HEK293T (cell line): ENCODE data around the gene ZNF385B.

ENCODE experiments used
- ARNT ChIP-seq: fragments of 450-650 bp; IDR thresholded peaks from 2 replicates; pipeline ENCODE4 v1.6.1; 2017; ENCODE audit warnings: mild to moderate bottlenecking
- BHLHE40 ChIP-seq: fragments of 450-650 bp; IDR thresholded peaks from 2 replicates; pipeline ENCODE4 v1.6.1; 2016; ENCODE audit warnings: mild to moderate bottlenecking, moderate library complexity, borderline replicate concordance
- FOXA1 ChIP-seq: fragments of 450-650 bp; IDR thresholded peaks from 2 replicates; pipeline ENCODE4 v1.6.1; 2016; ENCODE audit warnings: mild to moderate bottlenecking
- LEF1 ChIP-seq: fragments of 450-650 bp; IDR thresholded peaks from 2 replicates; pipeline ENCODE4 v1.6.1; 2017; ENCODE audit warnings: mild to moderate bottlenecking, borderline replicate concordance
- NFRKB ChIP-seq: fragments of 450-650 bp; IDR thresholded peaks from 2 replicates; pipeline ENCODE4 v1.6.1; 2016; ENCODE audit warnings: mild to moderate bottlenecking, moderate library complexity
- PKNOX1 ChIP-seq: fragments of 450-650 bp; IDR thresholded peaks from 2 replicates; pipeline ENCODE4 v1.6.1; 2016
- SP1 ChIP-seq: fragments of 450-650 bp; IDR thresholded peaks from 2 replicates; pipeline ENCODE4 v1.6.1; 2017
- ZNF384 ChIP-seq: fragments of 450-650 bp; IDR thresholded peaks from 2 replicates; pipeline ENCODE4 v1.6.1; 2016

GRCh38 chr2:179664972-179665812 is 196.2 kb downstream of the ZNF385B start:
- TF ChIP-seq SP1 (no peak), BHLHE40 (no peak), PKNOX1 (no peak), FOXA1 (no peak), LEF1 (no peak), ARNT (no peak), ZNF384 (no peak), NFRKB (no peak)
